Stimulated activated CD4-positive, alpha-beta T cell treated with anti-CD3 and anti-CD28 coated beads, Interleukin-4, amount 100 ng/mL, for 48 hours (primary cell): ENCODE data around the gene SIX2.

Experiments
- DNase-seq, 2 donors: peaks; one replicate each; pipeline ENCODE4 v3.0.0-alpha.2; 2020; ENCODE audit warnings: low read depth in 2 of 2

SIX2 gene

DNA sequence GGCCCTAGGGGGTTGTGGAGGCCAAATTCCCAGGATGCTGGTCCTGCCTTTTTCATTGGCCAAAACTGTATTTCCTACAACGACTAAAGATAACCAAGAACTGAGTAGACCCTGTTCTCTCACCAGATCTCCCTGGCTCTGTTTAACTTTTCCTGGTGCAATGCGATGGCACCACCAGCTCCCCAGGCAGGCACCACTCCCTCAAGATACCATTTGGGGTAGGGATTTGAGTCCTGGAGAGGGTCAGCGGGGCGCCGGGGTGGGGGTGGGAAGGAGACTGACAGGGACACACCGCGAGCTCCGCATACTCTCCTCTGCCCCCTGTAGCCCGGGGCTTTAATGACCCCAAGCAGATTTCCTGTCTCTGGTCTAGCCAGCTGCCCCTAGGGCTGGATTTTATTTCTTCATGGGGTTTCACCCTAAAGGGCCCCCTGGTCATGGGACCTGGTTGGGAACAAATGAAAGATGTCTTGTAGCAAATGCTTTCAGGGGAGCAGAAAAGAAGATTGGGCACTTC, 7.3 kb downstream of the SIX2 start:
- DNase-seq, result no peak

DNA sequence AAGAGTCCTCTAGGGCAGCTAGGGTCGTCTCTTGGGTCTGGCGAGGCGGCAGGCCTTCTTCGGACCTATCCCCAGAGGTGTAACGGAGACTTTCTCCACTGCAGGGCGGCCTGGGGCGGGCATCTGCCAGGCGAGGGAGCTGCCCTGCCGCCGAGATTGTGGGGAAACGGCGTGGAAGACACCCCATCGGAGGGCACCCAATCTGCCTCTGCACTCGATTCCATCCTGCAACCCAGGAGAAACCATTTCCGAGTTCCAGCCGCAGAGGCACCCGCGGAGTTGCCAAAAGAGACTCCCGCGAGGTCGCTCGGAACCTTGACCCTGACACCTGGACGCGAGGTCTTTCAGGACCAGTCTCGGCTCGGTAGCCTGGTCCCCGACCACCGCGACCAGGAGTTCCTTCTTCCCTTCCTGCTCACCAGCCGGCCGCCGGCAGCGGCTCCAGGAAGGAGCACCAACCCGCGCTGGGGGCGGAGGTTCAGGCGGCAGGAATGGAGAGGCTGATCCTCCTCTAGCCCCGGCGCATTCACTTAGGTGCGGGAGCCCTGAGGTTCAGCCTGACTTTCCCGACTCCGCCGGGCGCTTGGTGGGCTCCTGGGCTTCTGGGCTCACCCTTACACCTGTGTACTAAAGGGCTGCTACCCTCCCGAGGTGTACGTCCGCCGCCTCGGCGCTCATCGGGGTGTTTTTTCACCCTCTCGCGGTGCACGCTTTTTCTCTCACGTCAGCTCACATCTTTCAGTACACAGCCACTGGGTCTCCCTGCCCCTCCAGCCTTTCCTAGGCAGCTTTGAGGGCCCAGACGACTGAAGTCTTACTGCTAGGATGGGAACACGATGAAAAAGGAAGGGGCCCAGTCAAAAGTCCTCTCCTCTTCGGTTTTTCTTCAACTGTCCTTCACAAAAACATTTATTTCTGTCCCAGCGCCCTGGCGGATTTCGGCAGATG, 8.1 kb downstream of the SIX2 start:
- DNase-seq, result no peak

DNA sequence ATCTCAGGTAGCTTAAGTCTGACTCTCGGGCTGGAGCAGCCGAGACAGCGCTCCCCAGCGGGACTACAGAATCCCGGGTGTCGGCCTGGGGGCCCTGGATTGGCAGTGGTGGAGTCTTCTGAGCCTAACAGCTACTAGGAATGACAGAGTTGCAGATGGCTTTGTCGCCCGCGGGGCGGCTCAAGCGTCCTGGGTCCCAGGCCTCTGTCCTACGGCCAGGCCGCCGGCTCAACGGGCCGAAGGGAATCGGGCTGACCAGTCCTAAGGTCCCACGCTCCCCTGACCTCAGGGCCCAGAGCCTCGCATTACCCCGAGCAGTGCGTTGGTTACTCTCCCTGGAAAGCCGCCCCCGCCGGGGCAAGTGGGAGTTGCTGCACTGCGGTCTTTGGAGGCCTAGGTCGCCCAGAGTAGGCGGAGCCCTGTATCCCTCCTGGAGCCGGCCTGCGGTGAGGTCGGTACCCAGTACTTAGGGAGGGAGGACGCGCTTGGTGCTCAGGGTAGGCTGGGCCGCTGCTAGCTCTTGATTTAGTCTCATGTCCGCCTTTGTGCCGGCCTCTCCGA, 8.8 kb downstream of the SIX2 start:
- DNase-seq, result no peak

DNA sequence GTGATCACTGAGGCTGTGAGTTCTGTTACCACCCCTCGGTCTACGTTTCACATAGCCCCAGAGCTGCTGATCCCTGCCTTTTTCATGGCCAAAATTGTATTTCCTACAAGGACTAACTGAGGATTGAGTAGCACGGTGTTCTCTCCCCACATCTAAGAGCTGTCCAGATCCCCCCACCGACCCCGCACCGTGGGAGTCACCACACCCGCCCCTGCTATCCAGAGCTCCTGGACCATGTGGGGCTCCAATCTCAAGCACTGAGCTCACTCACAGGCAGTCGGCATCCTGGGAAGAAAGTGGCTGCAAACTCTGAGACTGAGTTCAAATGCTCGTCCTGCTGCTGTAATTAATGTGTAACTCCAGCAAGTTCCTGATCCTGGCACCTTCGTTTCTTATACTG, 9.7 kb downstream of the SIX2 start:
- DNase-seq, result no peak

DNA sequence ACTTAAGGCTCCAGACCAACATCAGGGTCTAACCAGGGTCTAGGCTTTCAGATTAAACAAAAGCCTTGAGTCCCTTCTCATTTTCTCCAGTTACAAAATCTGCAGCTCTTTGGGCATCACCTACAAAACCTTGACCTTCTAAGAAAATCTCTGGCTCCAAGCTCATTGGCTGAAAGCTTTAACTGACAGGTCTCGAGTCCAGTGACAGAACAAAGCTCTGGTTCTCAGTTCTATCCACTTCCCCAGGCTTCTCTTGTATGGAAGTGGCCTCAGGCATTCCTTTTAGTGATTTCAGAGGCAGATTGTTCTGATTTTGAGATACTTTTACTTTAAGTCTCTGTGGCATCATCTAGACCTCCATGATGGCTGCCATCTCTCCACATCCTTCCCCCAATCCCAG, 11.3 kb downstream of the SIX2 start:
- no peak for DNase-seq

DNA sequence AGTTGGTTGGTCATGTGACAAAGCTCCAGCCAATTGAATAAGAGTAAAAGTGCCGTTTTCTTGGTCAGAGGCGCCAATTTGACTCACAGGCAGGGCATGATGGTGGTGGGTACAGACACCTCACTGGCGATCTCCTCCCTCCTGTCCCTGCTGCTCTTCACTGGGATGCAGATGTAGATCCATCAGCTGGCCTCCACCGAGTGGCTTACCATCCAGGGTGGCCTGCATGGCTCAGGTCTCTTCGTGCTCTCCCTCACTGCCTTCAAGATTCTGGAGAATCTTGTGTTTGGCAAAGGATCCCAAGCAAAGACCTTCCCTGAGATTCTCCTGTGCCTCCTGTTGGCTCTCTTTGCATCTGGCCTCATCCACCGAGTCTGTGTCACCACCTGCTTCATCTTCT, 12.9 kb downstream of the SIX2 start:
- no peak for DNase-seq

DNA sequence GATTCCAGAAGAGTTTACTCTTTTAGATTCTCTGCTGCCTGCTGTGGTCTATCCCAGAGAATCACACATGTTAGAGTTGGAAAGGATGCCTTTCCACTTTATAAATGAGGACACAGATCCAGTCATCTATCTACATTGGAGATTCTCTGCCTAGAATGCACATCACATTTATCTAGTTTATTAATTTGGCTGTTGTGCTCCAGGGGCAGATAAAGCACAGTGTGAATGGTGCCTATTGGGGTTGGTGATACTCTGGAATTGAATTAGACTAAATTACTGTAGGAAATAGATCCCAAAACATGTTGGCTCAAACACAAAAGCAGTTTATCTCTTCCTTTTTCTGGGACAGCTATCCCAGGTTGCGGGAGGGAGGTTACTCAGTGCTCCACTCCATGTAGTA, 14.9 kb downstream of the SIX2 start:
- DNase-seq, result no peak

DNA sequence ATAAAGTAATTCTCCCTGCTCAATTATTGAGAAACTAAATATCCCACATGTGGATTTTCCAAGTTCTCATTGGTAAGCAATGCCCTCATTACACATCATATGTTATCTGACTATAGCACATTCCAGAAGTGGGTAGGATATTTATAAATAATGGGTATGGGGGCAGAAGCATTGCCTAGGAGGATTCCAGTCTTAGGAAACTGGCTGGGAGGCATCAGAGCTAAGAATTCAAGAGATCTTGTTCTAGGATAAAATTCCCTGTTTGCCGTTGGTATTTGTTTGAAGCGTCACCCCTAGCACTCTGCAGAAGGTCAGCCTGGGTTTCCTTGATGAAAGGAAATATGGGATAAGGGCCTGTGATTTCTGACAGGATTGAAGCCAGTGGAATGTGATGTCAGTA, 20.1 kb downstream of the SIX2 start:
- DNase-seq, result no peak

DNA sequence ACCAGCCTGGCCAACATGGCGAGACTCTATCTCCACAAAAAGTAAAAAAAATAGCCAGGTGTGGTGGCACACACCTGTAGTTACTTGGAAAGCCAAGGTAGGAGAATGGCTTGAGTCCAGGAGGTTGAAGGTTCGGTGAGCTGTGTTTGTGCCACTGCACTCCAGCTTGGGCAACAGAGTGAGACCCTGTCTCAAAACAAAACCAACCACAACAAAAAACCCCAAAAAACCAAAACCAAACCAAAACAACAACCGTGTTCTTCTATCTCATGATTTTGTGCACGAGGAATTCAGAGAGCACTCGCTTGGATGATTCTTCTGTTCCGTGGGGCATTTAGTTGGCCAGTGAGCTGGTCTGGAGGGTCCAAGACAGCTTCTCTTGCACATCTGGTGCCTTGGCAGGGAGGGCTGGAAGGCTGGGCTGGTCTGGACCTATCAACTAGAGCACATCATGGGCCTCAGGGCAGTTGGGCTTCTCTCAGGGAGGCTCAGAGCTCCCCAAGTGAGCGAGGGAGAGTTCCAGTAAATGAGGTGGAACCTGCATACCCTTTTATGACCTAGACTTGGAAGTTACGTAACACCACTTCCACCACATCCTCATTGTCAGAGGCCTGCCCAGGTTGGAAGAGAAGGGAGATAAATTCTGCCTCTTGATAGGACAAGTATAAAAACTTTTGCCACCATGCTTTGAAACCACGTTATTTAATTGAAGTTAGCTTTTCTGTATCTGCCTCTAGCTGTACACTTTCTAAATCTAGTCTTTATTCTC, 25.2 kb downstream of the SIX2 start:
- no peak for DNase-seq

DNA sequence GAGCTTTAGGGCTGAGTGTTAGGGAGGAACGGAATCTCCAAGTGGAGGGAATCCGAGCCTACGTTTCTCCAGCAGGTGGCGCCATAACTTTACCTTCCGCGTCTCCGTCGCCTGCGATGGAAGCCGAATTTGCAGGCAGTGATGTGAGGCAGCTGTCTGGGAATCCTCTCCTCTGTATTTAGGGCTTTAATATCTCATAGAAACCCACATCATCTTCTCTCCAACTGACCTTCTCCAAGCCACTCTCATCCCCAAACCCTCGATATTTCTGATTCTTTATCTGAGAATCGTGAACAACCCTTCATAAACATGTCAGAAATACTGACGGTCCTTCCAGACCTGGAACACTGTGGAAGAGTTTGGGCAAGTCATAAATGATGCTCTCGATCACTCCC, 27.5 kb downstream of the SIX2 start:
- peak; percentile 61 to 68 for DNase-seq

DNA sequence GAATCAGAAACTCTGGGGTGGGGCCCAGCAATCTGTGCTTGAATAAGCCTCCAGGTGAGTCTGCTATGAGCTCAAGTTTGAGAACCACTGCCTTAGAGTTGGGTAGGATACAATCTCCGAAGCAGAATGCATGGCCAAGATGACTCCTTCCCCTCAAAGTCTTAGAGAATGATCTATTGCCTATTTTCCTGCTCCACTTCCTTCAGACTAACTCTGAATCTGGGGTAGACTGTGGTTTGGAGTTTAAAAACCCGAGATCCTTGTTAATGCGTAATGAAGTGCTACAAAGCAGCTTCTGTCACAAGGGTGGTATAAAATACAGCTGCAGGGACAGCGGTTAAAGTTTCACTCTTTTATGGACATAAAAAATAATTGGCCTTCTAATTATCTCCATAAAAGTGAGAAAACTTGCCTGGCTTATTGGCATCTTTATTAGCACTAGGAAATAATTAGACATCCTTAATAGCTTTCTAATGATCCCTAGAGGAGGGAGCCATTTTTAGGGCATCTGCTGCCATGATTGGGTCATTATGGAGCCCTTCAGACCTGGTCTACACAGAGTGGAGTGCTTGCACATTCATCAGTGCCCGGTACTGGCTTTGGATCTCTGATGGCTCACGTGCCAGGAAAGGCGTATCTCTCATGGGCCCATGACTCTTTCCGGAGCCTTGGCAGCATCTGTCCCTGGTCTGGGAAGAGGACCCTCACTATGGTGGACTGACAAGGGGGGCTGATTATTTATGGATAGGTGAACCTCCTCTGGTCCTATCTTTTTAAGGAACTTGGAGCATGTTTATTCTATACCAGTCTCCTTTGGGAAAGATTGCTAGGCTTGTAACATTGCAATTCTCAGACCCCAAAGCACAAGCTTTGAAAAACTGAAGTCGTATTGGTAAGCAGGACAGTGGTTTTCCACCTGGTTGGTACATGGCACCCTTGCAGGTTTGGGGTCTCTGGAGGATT, 28.2 kb downstream of the SIX2 start:
- no peak for DNase-seq

DNA sequence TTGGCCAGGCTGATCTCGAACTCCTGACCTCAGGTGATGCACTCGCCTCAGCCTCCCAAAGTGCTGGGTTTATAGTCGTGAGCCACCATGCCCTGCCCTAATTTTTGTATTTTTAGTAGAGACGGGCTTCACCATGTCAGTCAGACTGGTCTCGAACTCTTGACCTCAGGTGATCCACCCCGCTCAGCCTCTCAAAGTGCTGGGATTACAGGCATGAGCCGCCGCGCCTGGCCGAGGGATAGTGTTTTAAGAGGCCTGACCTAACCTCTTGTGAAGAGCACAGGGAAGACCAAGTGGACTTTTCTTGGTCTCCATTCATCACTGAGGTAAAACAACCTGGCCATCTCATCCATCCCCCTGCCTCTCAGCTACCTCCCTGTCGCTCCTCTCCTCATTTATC, 29.7 kb downstream of the SIX2 start:
- no peak for DNase-seq

DNA sequence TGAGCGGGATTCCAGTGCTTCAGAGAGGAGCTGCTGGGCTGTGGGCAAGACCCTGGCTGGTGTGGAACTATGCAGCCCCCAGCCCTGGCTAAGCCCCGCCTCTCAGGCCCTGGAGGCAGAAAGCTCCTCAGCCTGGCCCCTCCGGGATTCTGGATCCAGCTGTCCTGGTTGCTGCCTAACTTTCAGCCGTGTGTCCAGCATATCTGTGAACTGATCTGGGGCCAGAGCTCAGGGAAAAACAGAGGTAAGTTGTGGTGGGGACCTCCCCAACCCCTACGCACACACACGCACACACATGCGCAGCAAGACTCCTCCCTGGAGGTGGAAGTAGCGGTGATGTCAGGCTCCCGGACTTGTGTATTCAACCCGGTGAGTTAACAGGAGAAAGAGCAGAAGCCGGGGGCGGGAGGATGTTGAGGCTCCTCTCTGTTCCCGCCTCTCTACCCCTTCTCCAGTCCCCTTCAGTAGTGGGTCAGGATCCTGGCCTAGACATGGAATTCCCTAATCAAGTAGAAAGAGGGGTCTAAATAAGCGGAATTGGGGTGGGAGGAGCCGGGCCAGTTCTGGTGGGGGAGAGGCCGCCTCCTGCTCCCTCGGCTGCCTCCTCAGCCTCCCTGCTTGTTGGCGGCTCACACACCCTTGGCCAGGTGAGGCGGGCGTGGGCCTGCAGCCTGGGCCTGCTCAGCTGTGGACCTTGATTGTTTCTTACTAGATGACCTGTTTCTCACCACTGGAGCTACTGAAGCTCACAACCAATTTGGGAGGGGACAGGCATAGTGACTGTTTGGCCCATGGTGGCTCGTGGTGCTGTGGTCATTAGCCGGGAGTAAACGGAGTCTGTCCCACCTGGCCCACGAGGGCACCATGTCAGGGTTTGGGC, 33.4 kb downstream of the SIX2 start:
- no peak for DNase-seq

DNA sequence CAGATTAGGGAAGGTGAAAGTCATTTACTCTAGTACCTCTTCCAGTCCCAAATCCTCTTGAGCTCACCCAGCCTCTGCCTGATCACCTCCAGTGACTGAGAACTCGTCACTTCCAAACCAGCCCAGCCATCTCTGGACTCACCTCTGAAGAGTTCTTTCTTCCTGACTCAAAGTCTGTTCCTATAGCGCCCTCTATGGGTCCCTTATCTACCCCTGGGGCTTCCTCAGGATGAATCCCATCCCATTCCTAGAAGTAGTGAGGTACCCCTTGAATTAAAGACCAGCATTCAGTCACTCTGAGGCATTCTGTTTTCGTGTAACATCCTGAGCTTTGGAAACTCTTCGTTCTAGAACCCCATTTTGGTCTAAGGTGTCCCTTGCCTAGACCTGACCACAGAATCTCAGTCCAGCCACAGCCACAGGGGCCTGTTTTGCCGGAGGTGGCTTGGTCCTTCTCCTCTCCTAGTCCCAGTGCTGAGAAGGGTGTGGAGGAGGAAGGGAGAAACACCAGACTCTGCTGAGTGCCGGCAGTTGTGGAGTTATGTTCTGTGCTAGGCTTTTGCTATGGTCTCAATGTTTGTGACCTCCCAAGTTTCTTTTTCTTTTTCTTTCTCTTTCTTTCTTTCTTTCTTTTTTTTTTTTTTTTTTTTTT, 35.1 kb downstream of the SIX2 start:
- DNase-seq, result no peak

DNA sequence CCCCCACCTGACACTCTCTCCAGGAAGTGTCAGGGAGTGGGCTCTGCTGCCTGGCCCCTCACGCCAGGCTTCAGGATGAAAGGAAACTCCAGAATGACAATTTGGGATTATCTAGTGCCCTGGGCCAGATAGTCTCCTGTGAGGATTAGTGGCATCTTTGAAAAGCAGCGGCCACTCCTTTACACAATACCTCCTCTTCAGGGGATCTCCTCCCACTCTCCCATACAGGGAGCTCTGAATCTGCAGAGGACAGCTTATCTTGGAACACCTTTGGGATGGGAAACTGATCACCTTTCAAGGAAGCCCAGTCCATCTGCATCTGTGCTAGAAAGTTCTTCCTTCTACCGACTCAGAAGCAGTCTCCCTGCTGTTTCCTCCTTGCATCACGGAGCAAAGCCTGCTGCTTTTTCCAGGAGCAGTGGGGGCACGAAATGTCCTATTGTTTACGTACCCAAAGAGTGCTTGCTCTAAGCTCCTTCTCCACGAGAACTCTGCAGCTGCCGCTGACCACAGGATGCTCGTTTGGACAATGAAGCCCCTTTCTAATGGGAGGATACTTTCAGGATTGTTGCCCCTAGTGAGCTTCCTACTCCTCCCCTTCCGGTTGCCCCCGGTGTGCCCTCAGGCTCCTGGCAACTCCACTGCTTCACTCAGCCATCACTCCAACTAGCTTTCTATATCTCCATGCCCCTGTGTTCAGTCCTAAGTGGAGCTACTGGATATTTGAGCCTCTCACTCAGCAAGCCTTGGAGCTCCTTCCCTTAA, 36.3 kb downstream of the SIX2 start:
- DNase-seq, result no peak

DNA sequence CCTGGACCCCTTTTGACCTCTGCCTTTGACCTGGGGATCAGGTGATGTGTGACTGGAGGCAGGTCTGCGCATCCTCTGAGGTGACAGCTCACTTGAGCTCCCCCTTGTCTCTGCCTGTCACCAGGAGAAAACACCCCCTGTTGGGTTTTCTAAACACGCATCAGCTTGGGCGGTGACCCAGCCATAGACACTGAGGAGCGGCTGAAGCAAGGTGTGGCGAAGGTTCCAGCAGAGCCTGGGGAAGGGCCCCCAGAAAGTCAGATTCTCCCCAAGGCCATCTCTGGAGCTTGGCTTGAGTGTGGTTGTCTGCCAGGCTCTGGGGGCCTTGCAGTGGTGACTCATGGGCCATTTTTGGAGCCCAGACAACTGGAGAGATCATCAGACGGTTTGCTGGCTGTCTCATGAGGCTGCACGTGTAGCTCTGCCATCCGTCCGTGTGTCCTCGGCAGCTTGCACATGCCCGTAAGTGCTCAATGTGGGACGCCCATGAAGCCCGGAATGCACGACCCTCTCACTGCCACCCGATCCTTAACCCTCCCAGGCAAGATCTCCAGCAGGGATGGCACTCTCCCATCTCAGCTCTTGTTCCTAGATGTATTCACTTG, 38.3 kb downstream of the SIX2 start:
- DNase-seq, result no peak

DNA sequence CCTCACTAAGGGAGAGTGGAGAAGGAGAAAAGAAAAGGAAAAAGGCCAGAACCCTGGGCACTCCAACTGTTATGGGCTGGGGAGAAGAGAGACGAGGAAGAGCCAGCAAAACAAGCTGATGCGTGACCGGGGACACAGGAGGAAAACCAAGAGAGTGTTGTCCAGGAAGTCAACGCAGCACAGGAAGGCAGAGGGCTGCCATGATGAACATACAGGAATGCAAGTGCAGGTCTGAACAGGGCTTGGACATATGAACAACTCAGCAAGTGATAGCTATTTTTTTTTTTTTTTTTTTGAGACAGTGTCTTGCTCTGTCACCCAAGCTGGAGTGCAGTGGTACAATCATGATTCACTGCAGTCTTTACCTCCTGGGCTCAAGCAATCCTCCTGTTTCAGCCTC, 39.3 kb downstream of the SIX2 start:
- DNase-seq, result no peak

DNA sequence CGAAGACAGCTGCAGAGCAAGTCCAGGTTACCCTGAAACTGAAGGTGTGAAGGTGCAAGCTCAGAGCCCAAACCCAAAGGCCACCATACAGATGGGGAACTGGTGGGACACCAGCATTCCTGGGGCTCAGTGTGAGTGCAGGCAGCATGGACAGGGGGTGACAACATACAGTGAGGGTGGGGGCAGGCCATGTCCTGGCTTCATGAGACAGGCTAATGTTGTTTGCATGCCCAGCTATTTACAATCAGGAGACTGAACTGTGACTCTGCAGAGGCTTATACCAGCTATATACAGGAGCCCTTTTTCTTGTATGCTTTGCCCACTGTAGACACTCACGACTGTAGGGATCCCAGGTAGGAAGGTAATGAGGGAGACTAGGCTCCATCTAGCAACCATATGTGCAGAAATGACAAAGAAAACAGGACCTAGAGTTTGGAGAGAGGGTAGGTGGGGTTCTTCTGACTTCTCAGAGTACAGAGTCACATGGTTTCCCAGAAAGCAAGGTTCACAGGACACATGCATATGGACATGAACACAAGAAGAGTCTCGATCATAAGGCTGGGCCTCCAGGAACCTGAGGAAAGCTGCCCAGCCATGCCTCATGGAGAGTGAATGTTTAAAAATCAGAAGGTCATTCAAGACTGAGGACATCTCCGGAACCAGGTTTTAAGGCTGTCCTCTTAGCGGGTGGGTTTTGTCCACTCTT, 41.4 kb downstream of the SIX2 start:
- no peak for DNase-seq
